MV-4-11 (cell line): ENCODE measurements around the gene KCNJ9.
A peak's percentile ranks its signal among the peaks of the same experiment; 100 is the strongest.

Source experiments
- DNase-seq: peaks from one replicate; lab custom pipeline; 2025; lab: John Stamatoyannopoulos, UW

KCNJ9 gene

GRCh38 chr1:160066829-160067745 lies 14.3 kb upstream of the KCNJ9 start:
- DNase-seq = no peak

GRCh38 chr1:160068225-160068624 lies 13.1 kb upstream of the KCNJ9 start:
- DNase-seq = no peak

GRCh38 chr1:160069460-160070231 lies 11.7 kb upstream of the KCNJ9 start, which contains the start of gene KCNJ10:
Gene KCNJ10, minus strand, starts transcription at chr1:160070160. Its CDS starts 27,628 bp downstream, at chr1:160042532.
- no peak for DNase-seq

- no peak for DNase-seq
Measured at GRCh38 chr1:160070243-160071163, 10.8 kb upstream of the KCNJ9 start.

- no peak for DNase-seq
Measured at GRCh38 chr1:160071289-160071688, 10.0 kb upstream of the KCNJ9 start.

- DNase-seq = no peak
Measured at GRCh38 chr1:160074865-160075264, 6.5 kb upstream of the KCNJ9 start.

GRCh38 chr1:160075836-160076235 lies 5.5 kb upstream of the KCNJ9 start:
- DNase-seq = peak; percentile 32

- DNase-seq = no peak
Measured at GRCh38 chr1:160076295-160076694, 5.0 kb upstream of the KCNJ9 start.

GRCh38 chr1:160077486-160077885 lies 3.9 kb upstream of the KCNJ9 start:
- peak; percentile 37 for DNase-seq

GRCh38 chr1:160078512-160079195 lies 2.7 kb upstream of the KCNJ9 start:
- peak; percentile 29 for DNase-seq

- DNase-seq = no peak
Measured at GRCh38 chr1:160079448-160079847, 1.9 kb upstream of the KCNJ9 start.

GRCh38 chr1:160080381-160081100 lies 797 bp upstream of the KCNJ9 start:
- no peak for DNase-seq

GRCh38 chr1:160082487-160082886 lies 1.1 kb downstream of the KCNJ9 start:
- no peak for DNase-seq

GRCh38 chr1:160082926-160083325 lies 1.6 kb downstream of the KCNJ9 start:
- DNase-seq = no peak

GRCh38 chr1:160083968-160084770 lies 2.8 kb downstream of the KCNJ9 start:
- no peak for DNase-seq

GRCh38 chr1:160084771-160085321 lies 3.5 kb downstream of the KCNJ9 start:
- DNase-seq = no peak

GRCh38 chr1:160085686-160086455 lies 4.5 kb downstream of the KCNJ9 start:
- peak; percentile 65 for DNase-seq

- DNase-seq = no peak
Measured at GRCh38 chr1:160086456-160086892, 5.1 kb downstream of the KCNJ9 start.
